Prostate gland (tissue), 2 donors: ENCODE results near the gene TCEANC. TPM values are rescaled to one million over a fixed set of nuclear protein-coding genes. Genes with fewer than 3 reads are reported as not detected.
"Not testable (repeated sequence)": the region's sequence is repeated elsewhere in the genome, so short reads cannot be mapped to it uniquely, and the experiment has no call there.

ENCODE experiments used
- DNase-seq: peaks from one replicate; pipeline ENCODE4 v3.0.0-alpha.2; 2019; ENCODE audit warnings: low spot score
- H3K27ac ChIP-seq, 2 donors: fragments of 200-600 bp; sonication (generic); 2 replicates each; pipeline ENCODE4 v1.5.1; 2017 to 2019
- H3K27me3 ChIP-seq: fragments of 200-600 bp; sonication (generic); replicated peaks from 2 replicates; pipeline ENCODE4 v1.5.1; 2019; ENCODE audit not compliant: insufficient read depth
- H3K36me3 ChIP-seq, 2 donors: fragments of 200-600 bp; sonication (generic); 1 replicate in 1 of 2; 2 replicates in 1 of 2; pipeline versions ENCODE4 v1.5.1 to v1.8.1; 2017 to 2019
- H3K4me1 ChIP-seq: fragments of 200-600 bp; sonication (generic); replicated peaks from 2 replicates; pipeline ENCODE4 v1.5.1; 2019
- H3K4me3 ChIP-seq, 2 donors: fragments of 200-600 bp; sonication (generic); 2 replicates each; pipeline ENCODE4 v1.5.1; 2017 to 2019
- H3K9me3 ChIP-seq: fragments of 200-600 bp; sonication (generic); 2 replicates; pipeline ENCODE4 v1.5.1; 2017
- CTCF ChIP-seq, 4 experiments: fragments of 200-600 bp in 2 of 4; fragments of 450-650 bp in 2 of 4; sonication (generic) in 2 of 4; IDR thresholded peaks; 1 replicate in 3 of 4; 2 replicates in 1 of 4; pipeline ENCODE4 v1.5.1; 2016 to 2019; ENCODE audit warnings: antibody characterized with exemption in 4 of 4, mild to moderate bottlenecking in 2 of 4, moderate library complexity in 2 of 4
- POLR2A ChIP-seq: fragments of 450-650 bp; IDR thresholded peaks from one replicate; pipeline ENCODE4 v1.6.1; 2016; ENCODE audit warnings: antibody characterized with exemption, mild to moderate bottlenecking
- POLR2AphosphoS5 ChIP-seq: sonication (generic); formaldehyde crosslinking; IDR thresholded peaks from one replicate; pipeline ENCODE4 v1.6.1; 2017; ENCODE audit warnings: antibody characterized with exemption
- whole genome bisulfite sequencing: methylation state at CpG from one replicate; pipeline ENCODE4 v1.1.5; 2018; 5-methylcytosine and 5-hydroxymethylcytosine counted together
- intact Hi-C: fragments of 100-400 bp; cut with DNase I; formaldehyde crosslinking; loops from one replicate; pipeline ENCODE4 v1.14.2; 2022
- total RNA-seq, 2 donors: library from RNA; depleted of rRNA; stranded (reverse); fragments of >200 nt; gene quantifications; one replicate each; pipeline ENCODE4 v1.1.0, GENCODE V29; 2016

TCEANC gene
- total RNA-seq, 2 donors from 2014 or later: 3.1 to 4.9 TPM

GRCh38 chrX:13670197-13670596, 17.3 kb downstream of the TCEANC start:
- H3K27ac ChIP-seq: no peak overlapping the region
- H3K4me3 ChIP-seq: no peak overlapping the region
- 96% methylated on average over 5 of the region's 5 CpGs for WGBS
- intact Hi-C loops: no loop called here
- no peaks in the 10 kb centered on the region for H3K36me3 ChIP-seq
- no peak for TF ChIP-seq CTCF (IDR thresholded peaks at IDR 0.05)
- TF ChIP-seq POLR2AphosphoS5: no peak
- no peak for TF ChIP-seq POLR2A
- H3K4me1 ChIP-seq: no peaks in the 10 kb centered on the region
- no peaks in the 10 kb centered on the region for H3K27me3 ChIP-seq
- no peaks in the 10 kb centered on the region for H3K9me3 ChIP-seq
- DNase-seq: no peak

- TF ChIP-seq CTCF (IDR thresholded peaks at IDR 0.05): no peak
- no peak for TF ChIP-seq POLR2AphosphoS5
- no peak for TF ChIP-seq POLR2A
- no peaks in the 10 kb centered on the region for H3K27me3 ChIP-seq
- DNase-seq: no peak
- H3K9me3 ChIP-seq: no peaks in the 10 kb centered on the region
- H3K4me3 ChIP-seq: no peak overlapping the region
- no peak overlapping the region for H3K27ac ChIP-seq
- no peaks in the 10 kb centered on the region for H3K36me3 ChIP-seq
- H3K4me1 ChIP-seq: no peaks in the 10 kb centered on the region
- intact Hi-C loops: no loop called here
Observed at GRCh38 chrX:13673016-13673415, 20.1 kb downstream of the TCEANC start.

- H3K27me3 ChIP-seq: no peaks in the 10 kb centered on the region
- no peak for DNase-seq
- intact Hi-C loops: no loop called here
- H3K4me3 ChIP-seq: no peak overlapping the region
- no peaks in the 10 kb centered on the region for H3K36me3 ChIP-seq
- no peaks in the 10 kb centered on the region for H3K4me1 ChIP-seq
- H3K9me3 ChIP-seq: no peaks in the 10 kb centered on the region
- TF ChIP-seq CTCF (IDR thresholded peaks at IDR 0.05) (no peak), POLR2A (no peak), POLR2AphosphoS5 (no peak)
- H3K27ac ChIP-seq: no peak overlapping the region
Observed at GRCh38 chrX:13676885-13677284, 23.9 kb downstream of the TCEANC start.

GRCh38 chrX:13679700-13680099, 26.8 kb downstream of the TCEANC start:
- H3K27ac ChIP-seq, H3K27me3 ChIP-seq, intact Hi-C loops, H3K4me1 ChIP-seq, DNase-seq, H3K4me3 ChIP-seq, H3K9me3 ChIP-seq, H3K36me3 ChIP-seq: not testable (repeated sequence)
- 98% methylated on average over 3 of the region's 4 CpGs for WGBS

- Histone ChIP-seq H3K36me3 (no peaks in the 10 kb centered on the region), H3K27ac (no peak overlapping the region), H3K27me3 (no peaks in the 10 kb centered on the region), H3K4me1 (no peaks in the 10 kb centered on the region), H3K9me3 (no peaks in the 10 kb centered on the region), H3K4me3 (no peak overlapping the region)
- no peak for DNase-seq
- intact Hi-C loops: no loop called here
- TF ChIP-seq CTCF (IDR thresholded peaks at IDR 0.05) (no peak), POLR2AphosphoS5 (no peak), POLR2A (no peak)
- WGBS: 96% methylated on average over 7 of the region's 7 CpGs
Observed at GRCh38 chrX:13681595-13681994, 28.7 kb downstream of the TCEANC start.

- Histone ChIP-seq H3K4me3 (no peak overlapping the region), H3K27ac (no peak overlapping the region), H3K27me3 (no peaks in the 10 kb centered on the region), H3K9me3 (no peaks in the 10 kb centered on the region), H3K36me3 (no peaks in the 10 kb centered on the region), H3K4me1 (no peaks in the 10 kb centered on the region)
- intact Hi-C loops: no loop called here
- TF ChIP-seq CTCF (IDR thresholded peaks at IDR 0.05) (no peak), POLR2A (no peak), POLR2AphosphoS5 (no peak)
- DNase-seq: no peak
- WGBS: 88% methylated on average over 4 of the region's 4 CpGs
Observed at GRCh38 chrX:13684361-13684760, 31.4 kb downstream of the TCEANC start.
